K562 (cell line): Measurements from ENCODE around the gene SHISA3. TPM values are rescaled to one million over a fixed set of nuclear protein-coding genes. Genes with fewer than 3 reads are reported as not detected.

Experiments used
- ATAC-seq: fragments of 200-7000 bp; cut with Tn5 transposase; 3 replicates; pipeline ENCODE4 v1.9.1; 2020; ENCODE audit warnings: moderate library complexity
- BruUV-seq: library from RNA; stranded (reverse); fragments of 400-500 nt; replicated peaks from 2 replicates; lab custom pipeline; 2021; lab: Mats Ljungman, UMichigan
- CTCF ChIA-PET: fragments of 300-600 bp; formaldehyde crosslinking; extraction: SDS; loops from one replicate; lab custom pipeline; 2021; ENCODE audit warnings: low intra/inter-chr PET ratio; lab: Yijun Ruan, JAX
- POLR2A ChIA-PET: fragments of 300-600, 350-650 bp; sonication (Branson Sonifier 250); formaldehyde crosslinking; extraction: SDS; loops from one replicate; lab custom pipeline; 2021; ENCODE audit warnings: antibody characterized with exemption, inconsistent platforms; lab: Yijun Ruan, JAX
- DNase-seq, 4 experiments: peaks; one replicate each; pipeline versions ENCODE4 v3.0.0 to v3.0.0-alpha.2; 2011 to 2018; ENCODE audit warnings: low spot score in 3 of 4, mixed read lengths in 3 of 4; ENCODE audit errors: extremely low read depth in 1 of 4
- FAIRE-seq: peaks from 2 replicates; lab custom pipeline; 2011; peaks lifted over from hg19 to GRCh38; lab: Jason Lieb, UNC
- H2AFZ ChIP-seq: 2 replicates; pipeline ENCODE4 v1.6.0; 2011; ENCODE audit warnings: low read depth, low read length, control low read depth, inconsistent platforms
- H3K27ac ChIP-seq: fragments of 200-600 bp; 3 replicates; pipeline ENCODE4 v1.8.0; 2011; ENCODE audit warnings: low read depth, mild to moderate bottlenecking, control low read depth, inconsistent platforms, low read length, moderate library complexity, mixed read lengths; ENCODE audit errors: extremely low read depth
- H3K27me3 ChIP-seq, 2 experiments: fragments of 300-600 bp in 1 of 2; 2 replicates in 1 of 2; 3 replicates in 1 of 2; pipeline versions ENCODE4 v1.6.0 to v1.8.0; 2011; ENCODE audit warnings: inconsistent platforms in 2 of 2, low read length in 2 of 2, mild to moderate bottlenecking in 1 of 2, mixed read lengths in 1 of 2, moderate library complexity in 1 of 2; ENCODE audit not compliant: control insufficient read depth in 2 of 2, insufficient read depth in 2 of 2
- H3K36me3 ChIP-seq: fragments of 300-600 bp; 3 replicates; pipeline ENCODE4 v1.8.0; 2011; ENCODE audit warnings: mild to moderate bottlenecking, low read length, inconsistent platforms; ENCODE audit not compliant: control insufficient read depth, insufficient read depth
- H3K4me1 ChIP-seq, 2 experiments: fragments of 200-600 bp in 1 of 2; replicated peaks in 1 of 2; 2 replicates in 1 of 2; 3 replicates in 1 of 2; pipeline versions ENCODE4 v1.5.1 to v1.8.0; 2011; ENCODE audit warnings: inconsistent platforms in 2 of 2, low read length in 2 of 2, mild to moderate bottlenecking in 1 of 2, mixed read lengths in 1 of 2, moderate library complexity in 1 of 2; ENCODE audit not compliant: control insufficient read depth in 2 of 2, insufficient read depth in 2 of 2
- H3K4me2 ChIP-seq: 2 replicates; pipeline ENCODE4 v1.6.1; 2011; ENCODE audit warnings: low read length, control low read depth, inconsistent platforms, mixed read lengths; ENCODE audit not compliant: insufficient read depth
- H3K4me3 ChIP-seq: fragments of 200-600 bp; sonication (generic), shearing (Covaris generic); 2 replicates; pipeline ENCODE4 v1.5.1; 2016; ENCODE audit warnings: control low read depth, inconsistent platforms
- H3K79me2 ChIP-seq: fragments of 200-600 bp; 3 replicates; pipeline ENCODE4 v1.8.0; 2011; ENCODE audit warnings: low read length, inconsistent platforms; ENCODE audit not compliant: control insufficient read depth, insufficient read depth
- H3K9ac ChIP-seq, 2 experiments: 2 replicates each; pipeline versions ENCODE4 v1.6.0 to v1.6.1; 2011; ENCODE audit warnings: low read depth in 2 of 2, low read length in 2 of 2, control low read depth in 1 of 2, inconsistent platforms in 1 of 2, mild to moderate bottlenecking in 1 of 2, mixed read lengths in 1 of 2; ENCODE audit not compliant: insufficient read depth in 1 of 2
- H3K9me1 ChIP-seq: one replicate; pipeline ENCODE4 v1.6.0; 2011; ENCODE audit warnings: inconsistent platforms, mild to moderate bottlenecking, low read length, moderate library complexity; ENCODE audit not compliant: control insufficient read depth, insufficient read depth
- H3K9me3 ChIP-seq: replicated peaks from 2 replicates; pipeline ENCODE4 v1.5.1; 2011; ENCODE audit warnings: low read depth, low read length, inconsistent platforms; ENCODE audit not compliant: control insufficient read depth, insufficient read depth
- H4K20me1 ChIP-seq: replicated peaks from 2 replicates; pipeline ENCODE4 v1.6.1; 2011; ENCODE audit warnings: low read length, inconsistent platforms, mixed read lengths; ENCODE audit not compliant: control insufficient read depth, insufficient read depth
- BACH1 ChIP-seq: fragments of 200-800 bp; sonication (Bioruptor generic); IDR thresholded peaks from 2 replicates; pipeline ENCODE4 v1.6.1; 2016; ENCODE audit warnings: missing genetic modification characterization, missing compliant biosample characterization
- CBX1 ChIP-seq: sonication (generic); IDR thresholded peaks from 2 replicates; pipeline ENCODE4 v1.6.1; 2016; ENCODE audit warnings: antibody characterized with exemption, low read depth, mild to moderate bottlenecking
- CC2D1A ChIP-seq: fragments of 450-650 bp; IDR thresholded peaks from 2 replicates; pipeline ENCODE4 v1.6.1; 2017; ENCODE audit warnings: mild to moderate bottlenecking
- CCAR2 ChIP-seq: fragments of 200-400 bp; formaldehyde crosslinking; IDR thresholded peaks from 2 replicates; pipeline ENCODE4 v1.6.1; 2017; ENCODE audit warnings: mild to moderate bottlenecking, low read depth, low read length
- CCNT2 ChIP-seq: IDR thresholded peaks from 2 replicates; pipeline ENCODE4 v1.6.1; 2011; ENCODE audit warnings: borderline replicate concordance, low read depth, mild to moderate bottlenecking, moderate library complexity, mixed read lengths, low read length; ENCODE audit not compliant: insufficient read length; ENCODE audit errors: extremely low read depth
- CHD4 ChIP-seq: fragments of 200-600 bp; sonication (generic); IDR thresholded peaks from 3 replicates; pipeline ENCODE4 v1.6.1; 2012; ENCODE audit warnings: low read depth, mild to moderate bottlenecking, mixed read lengths, low read length, inconsistent platforms; ENCODE audit not compliant: insufficient read depth, insufficient replicate concordance, poor library complexity, severe bottlenecking
- NFE2L1 ChIP-seq: fragments of 450-650 bp; IDR thresholded peaks from 2 replicates; pipeline ENCODE4 v1.6.1; 2016; ENCODE audit warnings: missing genetic modification characterization, low read depth, mild to moderate bottlenecking, missing compliant biosample characterization, moderate library complexity, borderline replicate concordance
- NR1H2 ChIP-seq: sonication (generic); formaldehyde crosslinking; IDR thresholded peaks from 2 replicates; pipeline ENCODE4 v1.4.0; 2020; ENCODE audit warnings: mild to moderate bottlenecking, missing genetic modification reagents
- PHF8 ChIP-seq: fragments of 200-600 bp; sonication (generic); IDR thresholded peaks from 2 replicates; pipeline ENCODE4 v1.6.1; 2012; ENCODE audit warnings: mixed run types, mild to moderate bottlenecking, inconsistent platforms, low read length, moderate library complexity, borderline replicate concordance
- POLR2A ChIP-seq: fragments of 450-650 bp; conservative IDR thresholded peaks from 2 replicates; pipeline ENCODE4 v1.6.1; 2016
- POLR2B ChIP-seq: fragments of 450-650 bp; IDR thresholded peaks from 2 replicates; pipeline ENCODE4 v1.6.1; 2018; ENCODE audit warnings: low read depth; ENCODE audit not compliant: partially characterized antibody
- SMAD3 ChIP-seq: fragments of 450-650 bp; formaldehyde crosslinking; conservative IDR thresholded peaks from 2 replicates; pipeline ENCODE4 v1.4.0; 2020; ENCODE audit warnings: mild to moderate bottlenecking
- SMARCA5 ChIP-seq: fragments of 450-650 bp; IDR thresholded peaks from 2 replicates; pipeline ENCODE4 v1.6.1; 2016
- SMARCC2 ChIP-seq: fragments of 450-650 bp; IDR thresholded peaks from 2 replicates; pipeline ENCODE4 v1.6.1; 2017; ENCODE audit warnings: antibody characterized with exemption, moderate library complexity, mild to moderate bottlenecking, low read depth
- ZNF146 ChIP-seq: IDR thresholded peaks from one replicate; pipeline ENCODE4 v1.6.1; 2018; ENCODE audit warnings: missing compliant biosample characterization; ENCODE audit not compliant: unreplicated experiment
- ZNF253 ChIP-seq: fragments of 250-450 bp; sonication (Bioruptor Pico); conservative IDR thresholded peaks from 2 replicates; pipeline ENCODE4 v1.6.1; 2021; ENCODE audit warnings: mild to moderate bottlenecking
- ZNF436 ChIP-seq: fragments of 250-450, 450-650 bp; sonication (Bioruptor Pico); formaldehyde crosslinking; IDR thresholded peaks from 2 replicates; pipeline ENCODE4 v1.7.0; 2020; ENCODE audit warnings: mild to moderate bottlenecking
- WGBS: fragments of 100-300 bp; shearing (Covaris generic); methylation state at CpG from one replicate; pipeline ENCODE4 v1.1.6; 2016; ENCODE audit warnings: low coverage, mixed read lengths; ENCODE audit not compliant: insufficient coverage; ENCODE audit errors: missing lambda C conversion rate; 5-methylcytosine and 5-hydroxymethylcytosine counted together
- in situ Hi-C: fragments of 300-500 bp; cut with MboI; formaldehyde crosslinking; loops from 4 replicates; pipeline ENCODE4 v1.15.0; 2018; ENCODE audit warnings: inconsistent platforms, mixed read lengths
- intact Hi-C: fragments of 100-400 bp; cut with micrococcal nuclease; formaldehyde crosslinking; loops from 2 replicates; pipeline ENCODE4 v1.14.2; 2022
- polyA plus RNA-seq, 8 experiments: library from polyadenylated mRNA; depleted of rRNA in 4 of 8; stranded (reverse) in 5 of 8; unstranded in 3 of 8; fragments of >200 nt; fragmentation: Nextera tagmentation in 2 of 8; fragmentation: Illumina TruSeq in 1 of 8; extraction: Ambion mirVana in 2 of 8; extraction: Trizol in 1 of 8; gene quantifications; 2 replicates each; pipeline versions ENCODE4 v1.2.1 to v1.2.3, GENCODE V29; 2011 to 2014; ENCODE audit warnings: inconsistent platforms in 1 of 8, missing spikeins in 1 of 8
- total RNA-seq, 7 experiments: library from RNA; depleted of rRNA in 6 of 7; stranded (reverse); fragments of >200 nt in 6 of 7; fragmentation: Illumina TruSeq in 2 of 7; extraction: Trizol in 2 of 7; gene quantifications; 2 replicates each; pipeline versions ENCODE4 v1.2.1 to v1.2.3, GENCODE V29; 2011 to 2021; ENCODE audit warnings: low replicate concordance in 1 of 7
- TF ChIP-seq, protein P1 (sequence below): fragments of 450-650 bp; formaldehyde crosslinking; IDR thresholded peaks from 2 replicates; pipeline ENCODE4 v1.4.0; 2020; ENCODE audit warnings: mild to moderate bottlenecking

The SHISA3 gene
- total and polyA plus RNA-seq, 9 of the 15 experiments (the other 6 are each of a cell fraction or from before 2014, with no cell fraction given) = not detected

GRCh38 chr4:42436928-42437565 lies 39.8 kb downstream of the SHISA3 start:
- Histone ChIP-seq H2AFZ (no peak overlapping the region), H3K4me1 (no peaks in the 10 kb centered on the region), H3K4me2 (no peak overlapping the region), H3K36me3 (no peaks in the 10 kb centered on the region), H3K79me2 (no peaks in the 10 kb centered on the region), H3K9me1 (no peaks in the 10 kb centered on the region), H3K27me3 (no peaks in the 10 kb centered on the region), H3K9ac (no peak overlapping the region), H3K4me3 (no peak overlapping the region), H3K27ac (no peak overlapping the region)
- no peak for ATAC-seq
- no peak for FAIRE-seq
- intact Hi-C loops = no loop called here
- WGBS = under 1% methylated on average over 7 of the region's 7 CpGs
- in situ Hi-C loops = no loop called here
- no TSS peak for BruUV-seq
- DNase-seq = no peak
- ChIA-PET POLR2A (interaction anchor here (0.6 kb wide), 1 partner anchor 39 kb away, joined by 3 read pairs; the partner anchor contains the start of gene SHISA3), CTCF (no interaction called here)
- no peak for TF ChIP-seq PHF8
- no peak for TF ChIP-seq SMAD3 (CRISPR knock-in tag)
- TF ChIP-seq CCNT2 = no peak
- TF ChIP-seq, protein P1, sequence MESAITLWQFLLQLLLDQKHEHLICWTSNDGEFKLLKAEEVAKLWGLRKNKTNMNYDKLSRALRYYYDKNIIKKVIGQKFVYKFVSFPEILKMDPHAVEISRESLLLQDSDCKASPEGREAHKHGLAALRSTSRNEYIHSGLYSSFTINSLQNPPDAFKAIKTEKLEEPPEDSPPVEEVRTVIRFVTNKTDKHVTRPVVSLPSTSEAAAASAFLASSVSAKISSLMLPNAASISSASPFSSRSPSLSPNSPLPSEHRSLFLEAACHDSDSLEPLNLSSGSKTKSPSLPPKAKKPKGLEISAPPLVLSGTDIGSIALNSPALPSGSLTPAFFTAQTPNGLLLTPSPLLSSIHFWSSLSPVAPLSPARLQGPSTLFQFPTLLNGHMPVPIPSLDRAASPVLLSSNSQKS (CRISPR knock-in tag) = no peak
- TF ChIP-seq ZNF253 (CRISPR knock-in tag) = no peak
- TF ChIP-seq SMARCC2 = no peak
- TF ChIP-seq CBX1 = no peak
- no peak for TF ChIP-seq BACH1 (tag)
- no peak for TF ChIP-seq NFE2L1 (tag)
- TF ChIP-seq POLR2A = no peak
- TF ChIP-seq ZNF436 (CRISPR knock-in tag) = no peak
- no peak for TF ChIP-seq NR1H2 (CRISPR knock-in tag)
- no peak for TF ChIP-seq ZNF146 (CRISPR knock-in tag)
- no peak for TF ChIP-seq SMARCA5
- TF ChIP-seq CCAR2 = no peak
- TF ChIP-seq POLR2B = no peak
- TF ChIP-seq CHD4 = no peak
- no peak for TF ChIP-seq CC2D1A
- TF ChIP-seq, all 486 proteins: peak for 0
- Histone ChIP-seq H3K9me3 (no peaks in the 10 kb centered on the region), H4K20me1 (no peaks in the 10 kb centered on the region)
